ENCODE data around the gene PDE7B.

GRCh38 chr6:136077834-136078576 is 226.5 kb downstream of the PDE7B start:
- TF ChIP-seq ETV6 (CRISPR knock-in tag; IDR thresholded peaks at IDR 0.05): no peak
- TF ChIP-seq CTCF (IDR thresholded peaks at IDR 0.05): no peak
- no peak for TF ChIP-seq USF2 (CRISPR knock-in tag; IDR thresholded peaks at IDR 0.05)
- no peak for TF ChIP-seq ARID4B (CRISPR knock-in tag; IDR thresholded peaks at IDR 0.05; ENCODE audit: borderline replicate concordance)
- no peak for TF ChIP-seq ATF1 (CRISPR knock-in tag; IDR thresholded peaks at IDR 0.05)
- no peak for TF ChIP-seq CREB1 (CRISPR knock-in tag; IDR thresholded peaks at IDR 0.05)
- no peak for TF ChIP-seq FOXP1 (CRISPR knock-in tag; IDR thresholded peaks at IDR 0.05; ENCODE audit: borderline replicate concordance)
- no peak for TF ChIP-seq TEAD1 (CRISPR knock-in tag; IDR thresholded peaks at IDR 0.05)
- TF ChIP-seq, protein P1, sequence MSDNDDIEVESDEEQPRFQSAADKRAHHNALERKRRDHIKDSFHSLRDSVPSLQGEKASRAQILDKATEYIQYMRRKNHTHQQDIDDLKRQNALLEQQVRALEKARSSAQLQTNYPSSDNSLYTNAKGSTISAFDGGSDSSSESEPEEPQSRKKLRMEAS (CRISPR knock-in tag; IDR thresholded peaks at IDR 0.05): no peak
- TF ChIP-seq, protein P2, sequence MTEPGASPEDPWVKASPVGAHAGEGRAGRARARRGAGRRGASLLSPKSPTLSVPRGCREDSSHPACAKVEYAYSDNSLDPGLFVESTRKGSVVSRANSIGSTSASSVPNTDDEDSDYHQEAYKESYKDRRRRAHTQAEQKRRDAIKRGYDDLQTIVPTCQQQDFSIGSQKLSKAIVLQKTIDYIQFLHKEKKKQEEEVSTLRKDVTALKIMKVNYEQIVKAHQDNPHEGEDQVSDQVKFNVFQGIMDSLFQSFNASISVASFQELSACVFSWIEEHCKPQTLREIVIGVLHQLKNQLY (CRISPR knock-in tag; IDR thresholded peaks at IDR 0.05): no peak
- TF ChIP-seq GRHL2 (CRISPR knock-in tag; IDR thresholded peaks at IDR 0.05; ENCODE audit: insufficient replicate concordance, severe bottlenecking): no peak
- no peak for TF ChIP-seq E2F4 (CRISPR knock-in tag; IDR thresholded peaks at IDR 0.05; ENCODE audit: borderline replicate concordance, low read depth)
- no peak for TF ChIP-seq ESRRA (CRISPR knock-in tag; IDR thresholded peaks at IDR 0.05; ENCODE audit: borderline replicate concordance)
- TF ChIP-seq, protein P3, sequence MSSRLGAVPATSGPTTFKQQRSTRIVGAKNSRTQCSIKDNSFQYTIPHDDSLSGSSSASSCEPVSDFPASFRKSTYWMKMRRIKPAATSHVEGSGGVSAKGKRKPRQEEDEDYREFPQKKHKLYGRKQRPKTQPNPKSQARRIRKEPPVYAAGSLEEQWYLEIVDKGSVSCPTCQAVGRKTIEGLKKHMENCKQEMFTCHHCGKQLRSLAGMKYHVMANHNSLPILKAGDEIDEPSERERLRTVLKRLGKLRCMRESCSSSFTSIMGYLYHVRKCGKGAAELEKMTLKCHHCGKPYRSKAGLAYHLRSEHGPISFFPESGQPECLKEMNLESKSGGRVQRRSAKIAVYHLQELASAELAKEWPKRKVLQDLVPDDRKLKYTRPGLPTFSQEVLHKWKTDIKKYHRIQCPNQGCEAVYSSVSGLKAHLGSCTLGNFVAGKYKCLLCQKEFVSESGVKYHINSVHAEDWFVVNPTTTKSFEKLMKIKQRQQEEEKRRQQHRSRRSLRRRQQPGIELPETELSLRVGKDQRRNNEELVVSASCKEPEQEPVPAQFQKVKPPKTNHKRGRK (CRISPR knock-in tag; IDR thresholded peaks at IDR 0.05; ENCODE audit: borderline replicate concordance): no peak

Measured in WTC11 (cell line).